Activated naive CD8-positive, alpha-beta T cell treated with anti-CD3 and anti-CD28 coated beads for 36 hours (primary cell): Measurements from ENCODE around the gene VENTX. TPM values are rescaled to one million over a fixed set of nuclear protein-coding genes. Genes with fewer than 3 reads are reported as not detected.

Source experiments
- DNase-seq: peaks from one replicate; pipeline ENCODE4 v3.0.0; 2021
- H3K27ac Mint-ChIP-seq: one replicate; pipeline ENCODE4 v1.8.0; 2022; ENCODE audit warnings: mild to moderate bottlenecking, moderate library complexity, mixed read lengths
- H3K27me3 Mint-ChIP-seq: one replicate; pipeline ENCODE4 v1.8.0; 2022; ENCODE audit warnings: mild to moderate bottlenecking, mixed read lengths
- H3K36me3 Mint-ChIP-seq: one replicate; pipeline ENCODE4 v1.8.0; 2021; ENCODE audit warnings: mild to moderate bottlenecking, mixed read lengths
- H3K4me1 Mint-ChIP-seq: one replicate; pipeline ENCODE4 v1.8.0; 2021; ENCODE audit warnings: mixed read lengths
- H3K4me3 Mint-ChIP-seq: one replicate; pipeline ENCODE4 v1.8.0; 2022; ENCODE audit warnings: mild to moderate bottlenecking, moderate library complexity, mixed read lengths
- H3K9me3 Mint-ChIP-seq: one replicate; pipeline ENCODE4 v1.8.0; 2022; ENCODE audit warnings: mixed read lengths
- total RNA-seq, 2 experiments: library from RNA; stranded (reverse); gene quantifications; one replicate each; pipeline ENCODE4 v1.2.3, GENCODE V29; 2021

The VENTX gene
- total RNA-seq, 2 experiments from 2014 or later: not detected

GRCh38 chr10:133209117-133209516 is 28.5 kb upstream of the VENTX start:
- Mint-ChIP-seq H3K36me3 (no peaks in the 10 kb centered on the region), H3K27ac (no peak overlapping the region), H3K4me3 (no peak overlapping the region), H3K4me1 (no peaks in the 10 kb centered on the region), H3K27me3 (no peaks in the 10 kb centered on the region), H3K9me3 (no peaks in the 10 kb centered on the region)
- no peak for DNase-seq

DNA sequence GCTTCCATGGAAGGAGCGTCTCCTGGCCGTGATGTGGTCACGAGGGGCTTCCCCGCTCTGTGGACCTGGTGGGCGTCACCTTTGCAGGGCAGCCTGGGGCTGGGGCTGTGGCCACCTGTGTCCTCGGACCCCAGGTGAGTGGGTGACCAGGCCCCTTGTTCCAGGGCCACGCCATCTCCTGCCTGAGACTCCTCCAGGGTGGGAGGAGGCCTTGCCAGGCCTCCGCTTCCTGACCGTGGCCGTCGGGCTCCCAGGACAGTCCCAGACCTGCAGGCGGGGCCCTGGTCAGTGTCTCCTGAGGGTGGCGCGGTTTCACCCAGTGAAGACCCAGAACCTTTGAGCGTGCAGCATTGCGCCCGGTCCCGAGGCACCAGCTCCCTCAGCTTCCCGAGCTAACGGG is 28.0 kb upstream of the VENTX start:
- Mint-ChIP-seq H3K36me3 (no peaks in the 10 kb centered on the region), H3K9me3 (no peaks in the 10 kb centered on the region), H3K27ac (no peak overlapping the region), H3K4me3 (no peak overlapping the region), H3K4me1 (no peaks in the 10 kb centered on the region), H3K27me3 (no peaks in the 10 kb centered on the region)
- no peak for DNase-seq

- Mint-ChIP-seq H3K27me3 (no peaks in the 10 kb centered on the region), H3K9me3 (no peaks in the 10 kb centered on the region), H3K36me3 (no peaks in the 10 kb centered on the region), H3K4me1 (no peaks in the 10 kb centered on the region), H3K4me3 (no peak overlapping the region), H3K27ac (no peak overlapping the region)
- DNase-seq: no peak
Measured at GRCh38 chr10:133210398-133211140, 27.1 kb upstream of the VENTX start.

- H3K4me1 Mint-ChIP-seq: no peaks in the 10 kb centered on the region
- H3K27ac Mint-ChIP-seq: no peak overlapping the region
- H3K27me3 Mint-ChIP-seq: peaks cover 4% of the 10 kb centered on the region
- no peak for DNase-seq
- H3K9me3 Mint-ChIP-seq: no peaks in the 10 kb centered on the region
- no peaks in the 10 kb centered on the region for H3K36me3 Mint-ChIP-seq
- H3K4me3 Mint-ChIP-seq: no peak overlapping the region
Measured at GRCh38 chr10:133211141-133211830, 26.4 kb upstream of the VENTX start.

- H3K27me3 Mint-ChIP-seq: peaks cover 4% of the 10 kb centered on the region
- H3K9me3 Mint-ChIP-seq: no peaks in the 10 kb centered on the region
- H3K36me3 Mint-ChIP-seq: no peaks in the 10 kb centered on the region
- DNase-seq: no peak
- no peaks in the 10 kb centered on the region for H3K4me1 Mint-ChIP-seq
- no peak overlapping the region for H3K4me3 Mint-ChIP-seq
- H3K27ac Mint-ChIP-seq: no peak overlapping the region
Measured at GRCh38 chr10:133211959-133212852, 25.4 kb upstream of the VENTX start.

- no peaks in the 10 kb centered on the region for H3K9me3 Mint-ChIP-seq
Measured at GRCh38 chr10:133212853-133213494, 24.7 kb upstream of the VENTX start.

GRCh38 chr10:133213641-133214467 is 23.8 kb upstream of the VENTX start:
- Mint-ChIP-seq H3K4me3 (no peak overlapping the region), H3K9me3 (no peaks in the 10 kb centered on the region), H3K27me3 (peaks cover 8% of the 10 kb centered on the region), H3K36me3 (no peaks in the 10 kb centered on the region), H3K4me1 (no peaks in the 10 kb centered on the region), H3K27ac (no peak overlapping the region)
- no peak for DNase-seq

More at GRCh38 chr10:133212853-133213494, 24.7 kb upstream of the VENTX start:
- no peak for DNase-seq
- Mint-ChIP-seq H3K4me1 (no peaks in the 10 kb centered on the region), H3K4me3 (no peak overlapping the region), H3K36me3 (no peaks in the 10 kb centered on the region), H3K27ac (no peak overlapping the region), H3K27me3 (peaks cover 8% of the 10 kb centered on the region)

- DNase-seq: no peak
- H3K4me1 Mint-ChIP-seq: no peaks in the 10 kb centered on the region
- H3K27me3 Mint-ChIP-seq: peaks cover 14% of the 10 kb centered on the region
- H3K4me3 Mint-ChIP-seq: no peak overlapping the region
- no peak overlapping the region for H3K27ac Mint-ChIP-seq
- H3K36me3 Mint-ChIP-seq: no peaks in the 10 kb centered on the region
- H3K9me3 Mint-ChIP-seq: no peaks in the 10 kb centered on the region
Measured at GRCh38 chr10:133214468-133215410, 22.9 kb upstream of the VENTX start.

DNA sequence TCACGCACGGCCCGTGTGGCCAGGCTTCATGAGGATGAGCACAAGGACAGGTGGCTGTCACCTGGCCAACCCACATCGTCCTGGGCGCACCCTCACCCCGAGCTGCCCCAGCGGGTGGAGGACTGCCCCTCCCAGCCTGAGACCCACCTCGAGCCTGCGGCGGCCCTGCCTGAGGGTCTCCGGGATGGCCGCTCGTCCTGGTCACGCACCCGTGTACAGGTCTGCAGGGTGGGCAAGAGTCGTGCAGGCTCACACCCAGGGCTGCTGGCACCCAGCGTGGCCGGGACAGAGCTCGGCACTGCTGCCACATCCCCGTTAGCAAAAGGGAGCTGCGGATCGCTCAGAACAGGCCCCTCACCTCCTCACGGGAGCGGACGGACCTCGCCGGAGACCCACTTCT is 22.1 kb upstream of the VENTX start:
- Mint-ChIP-seq H3K9me3 (no peaks in the 10 kb centered on the region), H3K36me3 (no peaks in the 10 kb centered on the region), H3K27ac (no peak overlapping the region), H3K4me1 (no peaks in the 10 kb centered on the region), H3K27me3 (peaks cover 16% of the 10 kb centered on the region), H3K4me3 (no peak overlapping the region)
- no peak for DNase-seq

- DNase-seq: no peak
- no peaks in the 10 kb centered on the region for H3K4me1 Mint-ChIP-seq
- H3K9me3 Mint-ChIP-seq: no peaks in the 10 kb centered on the region
- peaks cover 25% of the 10 kb centered on the region for H3K27me3 Mint-ChIP-seq
- no peak overlapping the region for H3K27ac Mint-ChIP-seq
- no peak overlapping the region for H3K4me3 Mint-ChIP-seq
- no peaks in the 10 kb centered on the region for H3K36me3 Mint-ChIP-seq
Measured at GRCh38 chr10:133216776-133217175, 20.9 kb upstream of the VENTX start.

- DNase-seq: no peak
- peaks cover 25% of the 10 kb centered on the region for H3K27me3 Mint-ChIP-seq
Measured at GRCh38 chr10:133217800-133218589, 19.7 kb upstream of the VENTX start.

DNA sequence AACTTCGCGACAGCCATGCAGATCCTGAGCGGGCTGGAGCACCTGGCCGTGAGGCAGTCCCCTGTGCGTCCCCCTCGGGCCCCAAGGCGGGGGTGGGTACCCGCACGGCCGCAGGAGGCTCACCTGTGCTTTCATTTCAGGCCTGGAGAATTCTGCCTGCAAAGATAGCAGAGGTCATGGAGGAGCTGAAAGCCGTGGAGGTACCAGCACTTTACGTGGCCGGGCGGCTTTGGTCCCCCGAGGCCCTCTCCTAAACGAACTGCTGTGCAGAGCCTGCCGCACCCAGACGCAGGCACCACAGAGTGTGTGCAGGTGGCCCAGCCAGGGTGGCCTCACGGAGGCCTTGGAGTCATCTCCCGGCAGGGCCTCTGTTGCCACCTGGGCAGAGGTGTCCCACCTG is 18.8 kb upstream of the VENTX start:
- H3K4me3 Mint-ChIP-seq: no peak overlapping the region
- no peak for DNase-seq
- H3K9me3 Mint-ChIP-seq: no peaks in the 10 kb centered on the region
- no peaks in the 10 kb centered on the region for H3K36me3 Mint-ChIP-seq
- H3K27ac Mint-ChIP-seq: no peak overlapping the region
- H3K4me1 Mint-ChIP-seq: no peaks in the 10 kb centered on the region
- peaks cover 27% of the 10 kb centered on the region for H3K27me3 Mint-ChIP-seq

More at GRCh38 chr10:133217800-133218589, 19.7 kb upstream of the VENTX start:
- Mint-ChIP-seq H3K36me3 (no peaks in the 10 kb centered on the region), H3K4me3 (no peak overlapping the region), H3K9me3 (no peaks in the 10 kb centered on the region), H3K4me1 (no peaks in the 10 kb centered on the region), H3K27ac (no peak overlapping the region)

DNA sequence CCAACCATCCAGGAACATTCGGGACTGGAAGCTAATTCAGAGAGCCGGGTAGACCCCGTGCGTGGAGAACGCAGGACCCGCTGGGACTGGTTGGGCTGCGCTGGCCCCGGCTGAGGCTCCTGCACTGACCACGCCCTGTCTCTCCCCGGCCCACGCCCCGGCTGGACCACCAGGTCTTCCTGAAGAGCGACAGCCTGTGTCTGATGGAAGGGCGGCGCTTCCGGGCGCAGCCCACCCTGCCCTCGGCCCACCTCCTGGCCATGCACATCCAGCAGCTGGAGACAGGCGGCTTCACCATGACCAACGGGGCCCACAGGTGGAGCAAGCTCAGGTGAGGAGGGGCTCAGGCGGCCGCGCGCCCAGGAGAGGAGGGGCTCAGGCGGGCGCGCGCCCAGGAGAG is 17.9 kb upstream of the VENTX start:
- Mint-ChIP-seq H3K27me3 (peaks cover 34% of the 10 kb centered on the region), H3K27ac (no peak overlapping the region), H3K9me3 (no peaks in the 10 kb centered on the region), H3K4me1 (no peaks in the 10 kb centered on the region), H3K36me3 (no peaks in the 10 kb centered on the region), H3K4me3 (no peak overlapping the region)
- DNase-seq: no peak
